AG04450 (cell line): Measurements from ENCODE around the gene FYN. TPM values are rescaled to one million over a fixed set of nuclear protein-coding genes. Genes with fewer than 3 reads are reported as not detected.

Source experiments
- CTCF ChIA-PET: fragments of 300-600, 350-600 bp; formaldehyde crosslinking; extraction: SDS; loops from one replicate; lab custom pipeline; 2022; ENCODE audit warnings: antibody characterized with exemption, inconsistent platforms; lab: Charles Lee
- POLR2A ChIA-PET: fragments of 350-600 bp; formaldehyde crosslinking; extraction: SDS; loops from one replicate; lab custom pipeline; 2021; ENCODE audit warnings: antibody characterized with exemption, inconsistent platforms; lab: Yijun Ruan, JAX
- DNase-seq: peaks from one replicate; pipeline ENCODE4 v3.0.0-alpha.2; 2011; ENCODE audit warnings: low read depth, low spot score
- H3K27ac ChIP-seq: one replicate; pipeline ENCODE4 v1.5.1; 2012; ENCODE audit warnings: low read depth, low read length, control low read depth
- H3K27me3 ChIP-seq: one replicate; pipeline ENCODE4 v1.6.0; 2012; ENCODE audit warnings: low read length; ENCODE audit not compliant: control insufficient read depth, insufficient read depth
- H3K4me3 ChIP-seq: 2 replicates; pipeline ENCODE4 v1.5.1; 2011; ENCODE audit warnings: mild to moderate bottlenecking, low read depth, low read length, control low read depth
- H3K9me3 ChIP-seq: 2 replicates; pipeline ENCODE4 v1.5.1; 2012; ENCODE audit warnings: low read length; ENCODE audit not compliant: control insufficient read depth, insufficient read depth
- CTCF ChIP-seq: IDR thresholded peaks from 2 replicates; pipeline ENCODE4 v1.5.1; 2011; ENCODE audit warnings: low read depth, low read length, control low read depth, inconsistent platforms
- polyA plus RNA-seq: library from polyadenylated mRNA; depleted of rRNA; stranded (reverse); fragments of >200 nt; gene quantifications from 2 replicates; pipeline ENCODE4 v1.2.3, GENCODE V29; 2011

The FYN gene
- polyA plus RNA-seq, 1 experiment = 29.0 TPM

- no peak for TF ChIP-seq CTCF
- ChIA-PET POLR2A (no interaction called here), CTCF (interaction anchor here (0.6 to 1.2 kb wide), 5 partner anchors 8 to 366 kb away, joined by 3 to 14 read pairs (median 3); no protein-coding TSS in a partner anchor)
- DNase-seq = no peak
- no peaks in the 10 kb centered on the region for H3K9me3 ChIP-seq
- no peak overlapping the region for H3K4me3 ChIP-seq
- no peaks in the 10 kb centered on the region for H3K27me3 ChIP-seq
- H3K27ac ChIP-seq = no peak overlapping the region
Measured at GRCh38 chr6:111677249-111677990, 195.8 kb downstream of the FYN start.

- POLR2A ChIA-PET = no interaction called here
- Histone ChIP-seq H3K4me3 (no peak overlapping the region), H3K27ac (no peak overlapping the region), H3K9me3 (no peaks in the 10 kb centered on the region), H3K27me3 (no peaks in the 10 kb centered on the region)
- no peak for DNase-seq
- TF ChIP-seq CTCF = no peak
- CTCF ChIA-PET = no interaction called here
Measured at GRCh38 chr6:111676383-111676782, 196.9 kb downstream of the FYN start.

- no peaks in the 10 kb centered on the region for H3K27me3 ChIP-seq
- no peak for DNase-seq
- H3K9me3 ChIP-seq = no peaks in the 10 kb centered on the region
- POLR2A ChIA-PET = no interaction called here
- TF ChIP-seq CTCF = no peak
- no peak overlapping the region for H3K27ac ChIP-seq
- CTCF ChIA-PET = interaction anchor here (0.6 kb wide), 1 partner anchor 270 kb away, joined by 4 read pairs; no protein-coding TSS in a partner anchor
- no peak overlapping the region for H3K4me3 ChIP-seq
Measured at GRCh38 chr6:111674883-111675282, 198.4 kb downstream of the FYN start.

GRCh38 chr6:111674413-111674812, 198.8 kb downstream of the FYN start:
- no peak for DNase-seq
- Histone ChIP-seq H3K27ac (no peak overlapping the region), H3K4me3 (no peak overlapping the region), H3K9me3 (no peaks in the 10 kb centered on the region), H3K27me3 (no peaks in the 10 kb centered on the region)
- ChIA-PET POLR2A (no interaction called here), CTCF (interaction anchor here (0.6 kb wide), 1 partner anchor 270 kb away, joined by 4 read pairs; no protein-coding TSS in a partner anchor)
- TF ChIP-seq CTCF = no peak

GRCh38 chr6:111673937-111674336, 199.3 kb downstream of the FYN start:
- ChIA-PET CTCF (interaction anchor here (0.6 kb wide), 1 partner anchor 312 kb away, joined by 3 read pairs; no protein-coding TSS in a partner anchor), POLR2A (no interaction called here)
- Histone ChIP-seq H3K9me3 (no peaks in the 10 kb centered on the region), H3K4me3 (no peak overlapping the region), H3K27me3 (no peaks in the 10 kb centered on the region), H3K27ac (no peak overlapping the region)
- TF ChIP-seq CTCF = no peak
- no peak for DNase-seq
